Vagina (tissue), 2 donors: ENCODE results near the gene HEATR5B. TPM values are rescaled to one million over a fixed set of nuclear protein-coding genes. Genes with fewer than 3 reads are reported as not detected.

Experiments
- DNase-seq, 2 donors: peaks; one replicate each; pipeline ENCODE4 v3.0.0-alpha.2; 2017; ENCODE audit errors: extremely low spot score in 2 of 2
- H3K27ac ChIP-seq: fragments of 200-600 bp; sonication (generic); one replicate; pipeline ENCODE4 v1.5.1; 2019
- H3K27me3 ChIP-seq: fragments of 200-600 bp; sonication (generic); one replicate; pipeline ENCODE4 v1.5.1; 2019
- H3K36me3 ChIP-seq, 2 donors: fragments of 200-600 bp; sonication (generic); one replicate each; pipeline ENCODE4 v1.5.1; 2017 to 2019
- H3K4me1 ChIP-seq: fragments of 200-600 bp; sonication (generic); one replicate; pipeline ENCODE4 v1.5.1; 2019
- H3K4me3 ChIP-seq, 2 donors: fragments of 200-600 bp; sonication (generic); 1 replicate in 1 of 2; 2 replicates in 1 of 2; pipeline ENCODE4 v1.5.1; 2016 to 2019
- H3K9me3 ChIP-seq: fragments of 200-600 bp; sonication (generic); one replicate; pipeline ENCODE4 v1.5.1; 2019
- CTCF ChIP-seq, 3 experiments: fragments of 450-650 bp in 2 of 3; fragments of 200-600 bp in 1 of 3; sonication (generic) in 1 of 3; IDR thresholded peaks; one replicate each; pipeline ENCODE4 v1.5.1; 2017 to 2019; ENCODE audit warnings: antibody characterized with exemption in 3 of 3, mild to moderate bottlenecking in 2 of 3, moderate library complexity in 2 of 3
- POLR2A ChIP-seq, 2 donors: fragments of 450-650 bp; IDR thresholded peaks; one replicate each; pipeline ENCODE4 v1.6.1; 2017; ENCODE audit warnings: antibody characterized with exemption in 2 of 2, mild to moderate bottlenecking in 2 of 2, moderate library complexity in 2 of 2
- POLR2AphosphoS5 ChIP-seq, 2 donors: sonication (generic); formaldehyde crosslinking; IDR thresholded peaks; one replicate each; pipeline ENCODE4 v1.9.0; 2017; ENCODE audit warnings: antibody characterized with exemption in 2 of 2, mild to moderate bottlenecking in 2 of 2, low read depth in 1 of 2; ENCODE audit not compliant: insufficient read depth in 1 of 2
- intact Hi-C: fragments of 100-400 bp; cut with DNase I; formaldehyde crosslinking; loops from one replicate; pipeline ENCODE4 v1.15.1; 2023
- total RNA-seq: library from RNA; depleted of rRNA; stranded (reverse); fragments of >200 nt; gene quantifications from one replicate; pipeline ENCODE4 v1.2.3, GENCODE V29; 2016

HEATR5B gene
- total RNA-seq, 1 donor from 2014 or later, result 38.3 TPM

GRCh38 chr2:36973320-36973719, 110.9 kb downstream of the HEATR5B start:
- intact Hi-C loops, result no loop called here
- no peak for DNase-seq
- H3K27me3 ChIP-seq, result no peaks in the 10 kb centered on the region
- no peak overlapping the region for H3K27ac ChIP-seq
- H3K36me3 ChIP-seq, result no peaks in the 10 kb centered on the region
- H3K4me3 ChIP-seq, result no peak overlapping the region
- no peaks in the 10 kb centered on the region for H3K4me1 ChIP-seq
- no peaks in the 10 kb centered on the region for H3K9me3 ChIP-seq
- TF ChIP-seq POLR2AphosphoS5 (IDR thresholded peaks at IDR 0.05; ENCODE audit: insufficient read depth in 1 of 2, low read depth in 1 of 2) (no peak), CTCF (IDR thresholded peaks at IDR 0.05) (no peak), POLR2A (IDR thresholded peaks at IDR 0.05) (no peak)

- Histone ChIP-seq H3K4me1 (no peaks in the 10 kb centered on the region), H3K36me3 (no peaks in the 10 kb centered on the region), H3K9me3 (no peaks in the 10 kb centered on the region), H3K27ac (no peak overlapping the region), H3K4me3 (no peak overlapping the region), H3K27me3 (no peaks in the 10 kb centered on the region)
- DNase-seq, result no peak
- intact Hi-C loops, result no loop called here
- TF ChIP-seq POLR2A (IDR thresholded peaks at IDR 0.05) (no peak), CTCF (IDR thresholded peaks at IDR 0.05) (no peak), POLR2AphosphoS5 (IDR thresholded peaks at IDR 0.05; ENCODE audit: insufficient read depth in 1 of 2, low read depth in 1 of 2) (no peak)
These were observed 112.2 kb downstream of the HEATR5B start for GRCh38 chr2:36971990-36972389.

- intact Hi-C loops, result no loop called here
- Histone ChIP-seq H3K27me3 (no peaks in the 10 kb centered on the region), H3K27ac (peak overlapping the region; percentile 89), H3K4me1 (peaks cover 34% of the 10 kb centered on the region), H3K36me3 (no peaks in the 10 kb centered on the region), H3K4me3 (peak overlapping the region; percentile 87 to 99), H3K9me3 (no peaks in the 10 kb centered on the region)
- TF ChIP-seq CTCF (IDR thresholded peaks at IDR 0.05), result no peak
- no peak for TF ChIP-seq POLR2AphosphoS5 (IDR thresholded peaks at IDR 0.05; ENCODE audit: insufficient read depth in 1 of 2, low read depth in 1 of 2)
- TF ChIP-seq POLR2A (IDR thresholded peaks at IDR 0.05), result no peak
- DNase-seq, result no peak
These were observed 116.8 kb downstream of the HEATR5B start for GRCh38 chr2:36967236-36967876.

GRCh38 chr2:36966370-36967235, 117.6 kb downstream of the HEATR5B start, which contains the start of gene STRN:
TSS of gene STRN (minus strand) at chr2:36966536. CDS start at chr2:36966463, 73 bp downstream.
- peak; percentile 95 to 97 for DNase-seq
- no peaks in the 10 kb centered on the region for H3K27me3 ChIP-seq
- intact Hi-C loops, result no loop called here

More at GRCh38 chr2:36966370-36967235, 117.6 kb downstream of the HEATR5B start, which contains the start of gene STRN:
- Histone ChIP-seq H3K27ac (peak within 1 kb of the TSS; percentile 91), H3K4me3 (peak within 1 kb of the TSS; percentile 87 to 99), H3K4me1 (peaks cover 41% of the 10 kb centered on the region), H3K9me3 (no peaks in the 10 kb centered on the region), H3K36me3 (no peaks in the 10 kb centered on the region)
- no peak for TF ChIP-seq CTCF (IDR thresholded peaks at IDR 0.05)
- TF ChIP-seq POLR2AphosphoS5 (IDR thresholded peaks at IDR 0.05; ENCODE audit: insufficient read depth in 1 of 2, low read depth in 1 of 2), result peak; percentile 38 to 72
- peak in 1 of 2 donors; percentile 91 for TF ChIP-seq POLR2A (IDR thresholded peaks at IDR 0.05)
